PFSK-1 (cell line): ENCODE data around the gene THBS4.

Experiments used
- POLR2AphosphoS5 ChIP-seq: IDR thresholded peaks from 2 replicates; pipeline ENCODE4 v1.6.1; 2012; ENCODE audit warnings: low read depth, mild to moderate bottlenecking, control low read depth, low read length, moderate library complexity
- REST ChIP-seq, 2 experiments: IDR thresholded peaks; 2 replicates each; pipeline versions ENCODE4 v1.6.1 to v1.8.0; 2011 to 2012; ENCODE audit warnings: low read depth in 2 of 2, low read length in 2 of 2, control low read depth in 1 of 2, inconsistent platforms in 1 of 2, mild to moderate bottlenecking in 1 of 2, moderate library complexity in 1 of 2; ENCODE audit not compliant: insufficient read depth in 1 of 2
- SIN3A ChIP-seq: IDR thresholded peaks from 2 replicates; pipeline ENCODE4 v1.6.1; 2012; ENCODE audit warnings: mild to moderate bottlenecking, low read length, moderate library complexity, borderline replicate concordance; ENCODE audit not compliant: insufficient read depth

- TF ChIP-seq SIN3A (no peak), POLR2AphosphoS5 (no peak), REST (IDR thresholded peaks at IDR 0.05; ENCODE audit: insufficient read depth in 1 of 2, low read depth in 2 of 2, low read length in 2 of 2) (no peak)
Observed at GRCh38 chr5:80068246-80068636, 33.1 kb downstream of the THBS4 start.
